ENCODE results near the gene SMIM38.

SMIM38 gene

GRCh38 chr11:69151836-69152235, 3.9 kb upstream of the SMIM38 start:
- H3K4me2 ChIP-seq (ENCODE audit: low read length): no peak overlapping the region
- no peak overlapping the region for H3K27ac ChIP-seq (ENCODE audit: low read depth, low read length, poor library complexity, severe bottlenecking)
- H3K9ac ChIP-seq (ENCODE audit: low read length): no peak overlapping the region
- H3K4me3 ChIP-seq (ENCODE audit: low read depth, low read length, poor library complexity, severe bottlenecking): no peak overlapping the region
- H3F3A ChIP-seq (ENCODE audit: insufficient read depth, low read length): no peaks in the 10 kb centered on the region
- no peaks in the 10 kb centered on the region for H3K4me1 ChIP-seq (ENCODE audit: insufficient read depth, low read length, severe bottlenecking)
- H3K9me2 ChIP-seq (ENCODE audit: low read depth, low read length): no peaks in the 10 kb centered on the region
- H4K20me1 ChIP-seq (ENCODE audit: insufficient read depth, low read length): no peaks in the 10 kb centered on the region
- no peaks in the 10 kb centered on the region for H3K9me3 ChIP-seq (ENCODE audit: low read length)
- no peak for TF ChIP-seq EZH2 (IDR thresholded peaks at IDR 0.05; ENCODE audit: borderline replicate concordance, low read length)
- TF ChIP-seq CTCF (IDR thresholded peaks at IDR 0.05; ENCODE audit: low read length): no peak
- no peak overlapping the region for H2AFZ ChIP-seq (ENCODE audit: low read length)
- H3K27me3 ChIP-seq (ENCODE audit: insufficient read depth, low read length): no peaks in the 10 kb centered on the region; the same call in 1 of the 2 replicates
- no peaks in the 10 kb centered on the region for H3K36me3 ChIP-seq (ENCODE audit: insufficient read depth, low read length)
- H3K79me2 ChIP-seq (ENCODE audit: insufficient read depth, low read length): no peaks in the 10 kb centered on the region

- TF ChIP-seq EZH2 (IDR thresholded peaks at IDR 0.05; ENCODE audit: borderline replicate concordance, low read length) (no peak), CTCF (IDR thresholded peaks at IDR 0.05; ENCODE audit: low read length) (no peak)
- no peaks in the 10 kb centered on the region; the same call in 1 of the 2 replicates for H3K27me3 ChIP-seq (ENCODE audit: insufficient read depth, low read length)
- no peak overlapping the region for H2AFZ ChIP-seq (ENCODE audit: low read length)
- no peaks in the 10 kb centered on the region for H3K4me1 ChIP-seq (ENCODE audit: insufficient read depth, low read length, severe bottlenecking)
- no peaks in the 10 kb centered on the region for H3F3A ChIP-seq (ENCODE audit: insufficient read depth, low read length)
- no peaks in the 10 kb centered on the region for H3K36me3 ChIP-seq (ENCODE audit: insufficient read depth, low read length)
- H3K4me2 ChIP-seq (ENCODE audit: low read length): no peak overlapping the region
- H3K79me2 ChIP-seq (ENCODE audit: insufficient read depth, low read length): no peaks in the 10 kb centered on the region
- no peaks in the 10 kb centered on the region for H4K20me1 ChIP-seq (ENCODE audit: insufficient read depth, low read length)
- no peak overlapping the region for H3K27ac ChIP-seq (ENCODE audit: low read depth, low read length, poor library complexity, severe bottlenecking)
- H3K9ac ChIP-seq (ENCODE audit: low read length): no peak overlapping the region
- H3K4me3 ChIP-seq (ENCODE audit: low read depth, low read length, poor library complexity, severe bottlenecking): no peak overlapping the region
- no peaks in the 10 kb centered on the region for H3K9me2 ChIP-seq (ENCODE audit: low read depth, low read length)
- H3K9me3 ChIP-seq (ENCODE audit: low read length): no peaks in the 10 kb centered on the region
Observed at GRCh38 chr11:69152733-69153421, 2.9 kb upstream of the SMIM38 start.

GRCh38 chr11:69153661-69154060, 2.1 kb upstream of the SMIM38 start:
- H3K79me2 ChIP-seq (ENCODE audit: insufficient read depth, low read length): no peaks in the 10 kb centered on the region
- no peaks in the 10 kb centered on the region for H3F3A ChIP-seq (ENCODE audit: insufficient read depth, low read length)
- no peaks in the 10 kb centered on the region for H3K9me3 ChIP-seq (ENCODE audit: low read length)
- H3K4me1 ChIP-seq (ENCODE audit: insufficient read depth, low read length, severe bottlenecking): no peaks in the 10 kb centered on the region
- H3K27ac ChIP-seq (ENCODE audit: low read depth, low read length, poor library complexity, severe bottlenecking): no peak overlapping the region
- no peak overlapping the region for H2AFZ ChIP-seq (ENCODE audit: low read length)
- no peaks in the 10 kb centered on the region for H3K9me2 ChIP-seq (ENCODE audit: low read depth, low read length)
- H3K9ac ChIP-seq (ENCODE audit: low read length): no peak overlapping the region
- TF ChIP-seq EZH2 (IDR thresholded peaks at IDR 0.05; ENCODE audit: borderline replicate concordance, low read length): no peak
- no peak for TF ChIP-seq CTCF (IDR thresholded peaks at IDR 0.05; ENCODE audit: low read length)
- no peak overlapping the region for H3K4me2 ChIP-seq (ENCODE audit: low read length)
- no peaks in the 10 kb centered on the region for H4K20me1 ChIP-seq (ENCODE audit: insufficient read depth, low read length)
- H3K4me3 ChIP-seq (ENCODE audit: low read depth, low read length, poor library complexity, severe bottlenecking): no peak overlapping the region
- H3K27me3 ChIP-seq (ENCODE audit: insufficient read depth, low read length): no peaks in the 10 kb centered on the region; the same call in 1 of the 2 replicates
- no peaks in the 10 kb centered on the region for H3K36me3 ChIP-seq (ENCODE audit: insufficient read depth, low read length)
